HepG2 (cell line): ENCODE measurements around the gene NAGS. TPM values are rescaled to one million over a fixed set of nuclear protein-coding genes. Genes with fewer than 3 reads are reported as not detected.

Source experiments
- CBFB ChIP-seq: sonication (generic); formaldehyde crosslinking; IDR thresholded peaks from 2 replicates; pipeline ENCODE4 v1.4.0; 2020; ENCODE audit warnings: missing genetic modification reagents
- GATAD2A ChIP-seq: IDR thresholded peaks from 2 replicates; pipeline ENCODE4 v1.6.1; 2016
- IRF9 ChIP-seq: sonication (generic); formaldehyde crosslinking; IDR thresholded peaks from 2 replicates; pipeline ENCODE4 v1.8.0; 2022; ENCODE audit warnings: missing genetic modification reagents, mild to moderate bottlenecking, borderline replicate concordance
- JUND ChIP-seq: sonication (generic); formaldehyde crosslinking; IDR thresholded peaks from 2 replicates; pipeline ENCODE4 v1.8.0; 2022; ENCODE audit warnings: mild to moderate bottlenecking, missing genetic modification reagents
- NFKBIZ ChIP-seq: IDR thresholded peaks from 2 replicates; pipeline ENCODE4 v1.6.1; 2018; ENCODE audit warnings: missing genetic modification reagents, missing compliant biosample characterization
- POGZ ChIP-seq: sonication (generic); formaldehyde crosslinking; IDR thresholded peaks from 2 replicates; pipeline ENCODE4 v1.4.0; 2020; ENCODE audit warnings: mild to moderate bottlenecking, missing genetic modification reagents
- POLR2AphosphoS2 ChIP-seq: IDR thresholded peaks from 2 replicates; pipeline ENCODE4 v1.6.1; 2011; ENCODE audit warnings: low read depth, low read length, improper control_type of control experiment
- RBM22 ChIP-seq: fragments of 200-400 bp; formaldehyde crosslinking; optimal IDR thresholded peaks from 2 replicates; pipeline ENCODE3; 2017; ENCODE audit warnings: mild to moderate bottlenecking, low read length, moderate library complexity
- SAFB2 ChIP-seq: sonication (generic); formaldehyde crosslinking; IDR thresholded peaks from 2 replicates; pipeline ENCODE4 v1.5.1; 2020; ENCODE audit warnings: missing genetic modification reagents, low read depth, mild to moderate bottlenecking, borderline replicate concordance
- SIN3A ChIP-seq: IDR thresholded peaks from 2 replicates; pipeline ENCODE4 v1.6.1; 2011; ENCODE audit warnings: low read depth, mild to moderate bottlenecking, control low read depth, low read length, borderline replicate concordance
- SMARCC2 ChIP-seq: fragments of 450-650 bp; IDR thresholded peaks from 2 replicates; pipeline ENCODE4 v1.6.1; 2017; ENCODE audit warnings: antibody characterized with exemption, mild to moderate bottlenecking
- TSC22D2 ChIP-seq: sonication (generic); formaldehyde crosslinking; IDR thresholded peaks from 2 replicates; pipeline ENCODE4 v1.5.1; 2020; ENCODE audit warnings: missing genetic modification reagents, mild to moderate bottlenecking, borderline replicate concordance
- ZBTB25 ChIP-seq: IDR thresholded peaks from 2 replicates; pipeline ENCODE4 v1.6.1; 2018; ENCODE audit warnings: missing genetic modification reagents
- ZFP36 ChIP-seq: fragments of 150-350 bp; IDR thresholded peaks from 2 replicates; pipeline ENCODE4 v1.6.1; 2018; ENCODE audit warnings: borderline replicate concordance, low read length, low read depth; ENCODE audit not compliant: partially characterized antibody
- ZHX1 ChIP-seq: sonication (generic); formaldehyde crosslinking; IDR thresholded peaks from 2 replicates; pipeline ENCODE4 v1.8.1; 2022; ENCODE audit warnings: low read depth, mild to moderate bottlenecking, missing genetic modification reagents
- ZNF33B ChIP-seq: sonication (generic); formaldehyde crosslinking; IDR thresholded peaks from 2 replicates; pipeline ENCODE4 v1.5.1; 2020; ENCODE audit warnings: mild to moderate bottlenecking, missing genetic modification reagents
- ZNF354B ChIP-seq: sonication (generic); formaldehyde crosslinking; IDR thresholded peaks from 2 replicates; pipeline ENCODE4 v1.8.0; 2022; ENCODE audit warnings: mild to moderate bottlenecking, missing genetic modification reagents
- polyA plus RNA-seq, 8 experiments: library from polyadenylated mRNA; depleted of rRNA in 3 of 8; stranded (reverse) in 7 of 8; unstranded in 1 of 8; fragments of >200 nt; fragmentation: Illumina TruSeq in 4 of 8; extraction: Trizol in 4 of 8; gene quantifications; 2 replicates each; pipeline versions ENCODE4 v1.2.1 to v1.2.3, GENCODE V29; 2011 to 2016; ENCODE audit warnings: low read depth in 4 of 8, missing spikeins in 1 of 8, mixed read lengths in 1 of 8; ENCODE audit not compliant: insufficient read depth in 1 of 8
- total RNA-seq, 5 experiments: library from RNA; depleted of rRNA; stranded (reverse); fragments of >200 nt; fragmentation: Illumina TruSeq; extraction: Trizol; gene quantifications; 2 replicates each; pipeline ENCODE4 v1.2.3, GENCODE V29; 2016; ENCODE audit warnings: low read depth in 1 of 5
- TF ChIP-seq, protein P1 (sequence below): sonication (generic); formaldehyde crosslinking; IDR thresholded peaks from 2 replicates; pipeline ENCODE4 v1.8.1; 2023; ENCODE audit warnings: mild to moderate bottlenecking, missing genetic modification reagents, borderline replicate concordance
- TF ChIP-seq, protein P2 (sequence below): sonication (generic); formaldehyde crosslinking; IDR thresholded peaks from 2 replicates; pipeline ENCODE4 v1.4.0; 2020; ENCODE audit warnings: mild to moderate bottlenecking, low read depth, missing genetic modification reagents
- TF ChIP-seq, protein P3 (sequence below): sonication (generic); formaldehyde crosslinking; IDR thresholded peaks from 2 replicates; pipeline ENCODE4 v1.8.0; 2022; ENCODE audit warnings: mild to moderate bottlenecking, missing genetic modification reagents; ENCODE audit not compliant: insufficient replicate concordance

The NAGS gene
- total and polyA plus RNA-seq, 2 of the 13 experiments (the other 11 are each of a cell fraction or from before 2014, with no cell fraction given) = 4.3 to 5.1 TPM

DNA sequence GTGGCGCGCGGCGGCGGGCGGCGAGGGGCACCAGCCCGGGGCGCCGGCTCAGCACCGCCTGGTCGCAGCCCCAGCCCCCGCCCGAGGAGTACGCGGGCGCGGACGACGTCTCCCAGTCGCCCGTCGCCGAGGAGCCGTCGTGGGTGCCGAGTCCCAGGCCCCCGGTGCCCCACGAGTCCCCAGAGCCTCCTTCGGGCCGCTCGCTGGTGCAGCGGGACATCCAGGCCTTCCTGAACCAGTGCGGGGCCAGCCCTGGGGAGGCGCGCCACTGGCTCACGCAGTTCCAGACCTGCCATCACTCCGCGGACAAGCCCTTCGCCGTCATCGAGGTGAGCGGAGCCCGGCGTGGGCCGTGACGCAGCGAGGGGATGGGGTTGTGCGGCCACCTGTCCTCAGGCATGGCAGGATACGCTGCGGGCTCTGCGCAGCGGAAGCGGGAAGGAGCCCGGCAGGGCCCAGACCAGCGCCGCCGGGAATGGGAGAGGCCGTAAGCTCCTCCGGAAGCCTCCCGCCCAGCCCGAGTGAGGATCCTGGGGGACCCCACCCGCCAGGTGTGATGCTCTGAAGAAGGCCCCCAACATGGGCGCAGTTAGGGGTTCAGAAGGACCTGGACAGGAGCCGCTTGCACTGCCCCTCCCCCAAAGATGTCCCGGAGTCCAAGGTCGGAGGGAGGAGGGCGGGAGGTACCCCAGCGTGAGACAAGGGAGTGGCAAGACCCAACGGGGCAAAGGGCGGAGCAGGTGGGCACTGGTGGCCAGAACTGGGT, 522 bp downstream of the NAGS start (continued):
- TF ChIP-seq ZHX1 (CRISPR knock-in tag) (no peak), IRF9 (CRISPR knock-in tag) (peak; percentile 23; the same call in 1 of the 2 replicates), ZNF33B (no peak; the same call in 1 of the 2 replicates), RBM22 (peak; percentile 49), JUND (CRISPR knock-in tag) (no peak), GATAD2A (CRISPR knock-in tag) (peak; percentile 72; the same call in 1 of the 2 replicates), POGZ (peak; percentile 18; the same call in 1 of the 2 replicates), ZBTB25 (CRISPR knock-in tag) (0 out of 2 replicates have a peak, but pooled peaks have one; percentile 26), SIN3A (no peak), ZNF354B (CRISPR knock-in tag) (no peak), NFKBIZ (CRISPR knock-in tag) (no peak), SAFB2 (peak; percentile 70; the same call in 1 of the 2 replicates), CBFB (CRISPR knock-in tag) (no peak), TSC22D2 (CRISPR knock-in tag) (no peak), SMARCC2 (no peak), ZFP36 (no peak), POLR2AphosphoS2 (no peak)
- TF ChIP-seq, protein P1, sequence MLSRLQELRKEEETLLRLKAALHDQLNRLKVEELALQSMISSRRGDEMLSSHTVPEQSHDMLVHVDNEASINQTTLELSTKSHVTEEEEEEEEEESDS (CRISPR knock-in tag) = peak; percentile 58; the same call in 1 of the 2 replicates
- TF ChIP-seq, protein P2, sequence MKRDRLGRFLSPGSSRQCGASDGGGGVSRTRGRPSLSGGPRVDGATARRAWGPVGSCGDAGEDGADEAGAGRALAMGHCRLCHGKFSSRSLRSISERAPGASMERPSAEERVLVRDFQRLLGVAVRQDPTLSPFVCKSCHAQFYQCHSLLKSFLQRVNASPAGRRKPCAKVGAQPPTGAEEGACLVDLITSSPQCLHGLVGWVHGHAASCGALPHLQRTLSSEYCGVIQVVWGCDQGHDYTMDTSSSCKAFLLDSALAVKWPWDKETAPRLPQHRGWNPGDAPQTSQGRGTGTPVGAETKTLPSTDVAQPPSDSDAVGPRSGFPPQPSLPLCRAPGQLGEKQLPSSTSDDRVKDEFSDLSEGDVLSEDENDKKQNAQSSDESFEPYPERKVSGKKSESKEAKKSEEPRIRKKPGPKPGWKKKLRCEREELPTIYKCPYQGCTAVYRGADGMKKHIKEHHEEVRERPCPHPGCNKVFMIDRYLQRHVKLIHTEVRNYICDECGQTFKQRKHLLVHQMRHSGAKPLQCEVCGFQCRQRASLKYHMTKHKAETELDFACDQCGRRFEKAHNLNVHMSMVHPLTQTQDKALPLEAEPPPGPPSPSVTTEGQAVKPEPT (CRISPR knock-in tag) = 0 out of 2 replicates have a peak, but pooled peaks have one; percentile 74
- TF ChIP-seq, protein P3, sequence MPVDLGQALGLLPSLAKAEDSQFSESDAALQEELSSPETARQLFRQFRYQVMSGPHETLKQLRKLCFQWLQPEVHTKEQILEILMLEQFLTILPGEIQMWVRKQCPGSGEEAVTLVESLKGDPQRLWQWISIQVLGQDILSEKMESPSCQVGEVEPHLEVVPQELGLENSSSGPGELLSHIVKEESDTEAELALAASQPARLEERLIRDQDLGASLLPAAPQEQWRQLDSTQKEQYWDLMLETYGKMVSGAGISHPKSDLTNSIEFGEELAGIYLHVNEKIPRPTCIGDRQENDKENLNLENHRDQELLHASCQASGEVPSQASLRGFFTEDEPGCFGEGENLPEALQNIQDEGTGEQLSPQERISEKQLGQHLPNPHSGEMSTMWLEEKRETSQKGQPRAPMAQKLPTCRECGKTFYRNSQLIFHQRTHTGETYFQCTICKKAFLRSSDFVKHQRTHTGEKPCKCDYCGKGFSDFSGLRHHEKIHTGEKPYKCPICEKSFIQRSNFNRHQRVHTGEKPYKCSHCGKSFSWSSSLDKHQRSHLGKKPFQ (CRISPR knock-in tag) = peak; percentile 85
